ENCODE results near the gene RASGRF2. TPM values are rescaled to one million over a fixed set of nuclear protein-coding genes. Genes with fewer than 3 reads are reported as not detected.

RASGRF2 gene
- total and polyA plus RNA-seq, 2 of the 8 experiments (the other 6 are each of a cell fraction or from before 2014, with no cell fraction given) = 2.6 to 29.5 TPM

GRCh38 chr5:81068635-81069034 is 108.5 kb downstream of the RASGRF2 start:
- ChIA-PET POLR2A (ENCODE audit: partially characterized antibody) (no interaction called here), CTCF (ENCODE audit: partially characterized antibody) (interaction anchor here (0.6 to 2.2 kb wide), 2 partner anchors 17 to 39 kb away, joined by 3 to 6 read pairs; no protein-coding TSS in a partner anchor)
- Histone ChIP-seq H3K4ac (replicated peaks; ENCODE audit: insufficient read length, low read depth, low read length) (no peak overlapping the region), H3K4me3 (ENCODE audit: extremely low read depth in 1 of 4, insufficient read depth in 2 of 4, low read depth in 3 of 4, low read length in 4 of 4) (no peak overlapping the region), H2BK120ac (replicated peaks; ENCODE audit: low read depth, low read length) (no peak overlapping the region), H3K27me3 (replicated peaks in 1 of 4; ENCODE audit: control insufficient read depth in 3 of 4, extremely low read depth in 1 of 4, insufficient read depth in 3 of 4, low read length in 3 of 4) (no peaks in the 10 kb centered on the region), H3K27ac (ENCODE audit: low read depth, low read length) (no peak overlapping the region), H2BK12ac (ENCODE audit: low read depth, low read length) (no peak overlapping the region), H3K23ac (ENCODE audit: insufficient read length) (no peak overlapping the region), H2BK20ac (ENCODE audit: low read length) (no peak overlapping the region), H3K9me3 (ENCODE audit: insufficient read depth in 2 of 2, low read depth in 1 of 2, low read length in 1 of 2) (0 out of 4 replicates have a peak, but pooled peaks cover 0 to 2% of the 10 kb centered on the region in 2 experiments), H3K79me2 (ENCODE audit: control insufficient read depth in 1 of 2, insufficient read depth in 2 of 2, low read length in 2 of 2) (no peaks in the 10 kb centered on the region), H3K56ac (replicated peaks; ENCODE audit: insufficient read length, low read depth, low read length) (no peak overlapping the region), H4K5ac (ENCODE audit: insufficient read length, low read depth, low read length) (no peak overlapping the region), H3K4me1 (replicated peaks in 1 of 4; ENCODE audit: control insufficient read depth in 3 of 4, insufficient read depth in 4 of 4, low read length in 3 of 4) (peaks cover 0 to 3% (median 0%) of the 10 kb centered on the region in 4 experiments; a peak in 1 of 7 replicates), H3K79me1 (ENCODE audit: low read depth, low read length) (no peaks in the 10 kb centered on the region), H3K14ac (ENCODE audit: insufficient read length) (no peak overlapping the region), H2AK5ac (ENCODE audit: low read depth, low read length) (no peak overlapping the region), H3K4me2 (ENCODE audit: insufficient read depth in 1 of 2, low read depth in 2 of 2, low read length in 2 of 2) (no peak overlapping the region), H3K9ac (replicated peaks in 1 of 4; ENCODE audit: extremely low read depth in 1 of 4, low read depth in 3 of 4, low read length in 3 of 4) (no peak overlapping the region), H2BK15ac (ENCODE audit: low read length) (no peak overlapping the region), H3K18ac (ENCODE audit: extremely low read depth, low read length) (no peak overlapping the region), H2AFZ (ENCODE audit: low read length) (no peak overlapping the region), H3K23me2 (ENCODE audit: low read depth, low read length) (no peaks in the 10 kb centered on the region), H4K91ac (replicated peaks; ENCODE audit: insufficient read length, low read length) (no peak overlapping the region), H2BK5ac (ENCODE audit: low read depth, low read length) (no peak overlapping the region), H4K20me1 (replicated peaks in 1 of 2; ENCODE audit: control insufficient read depth in 1 of 2, insufficient read depth in 2 of 2, low read length in 2 of 2) (no peaks in the 10 kb centered on the region), H4K8ac (ENCODE audit: extremely low read depth, insufficient read depth, low read length) (no peak overlapping the region), H3K36me3 (ENCODE audit: control insufficient read depth in 2 of 4, insufficient read depth in 4 of 4, low read length in 3 of 4) (peaks cover 0 to 3% (median 0%) of the 10 kb centered on the region in 4 experiments; a peak in 3 of 8 replicates)
- no peak for FAIRE-seq
- WGBS, 2 experiments (ENCODE audit: extremely low coverage in 1 of 2, insufficient coverage in 1 of 2, insufficient read length in 1 of 2, insufficient replicate concordance in 2 of 2, low coverage in 1 of 2, low lambda C conversion rate in 2 of 2, missing lambda C conversion rate in 1 of 2) = 78% methylated on average over 2 of the region's 2 CpGs; no CpG with 5 or more reads in 1 of the 2 experiments
- DNase-seq (ENCODE audit: low read depth in 1 of 2, low spot score in 2 of 2) = no peak
- 0 out of 2 replicates have a peak, but pooled peaks have one; percentile 18 for TF ChIP-seq TEAD4 (IDR thresholded peaks at IDR 0.05; ENCODE audit: low read depth, low read length)
- TF ChIP-seq E2F6 (IDR thresholded peaks at IDR 0.05) = no peak

Measured in H1 (cell line).